GM20000 (cell line): Measurements from ENCODE around the gene CEACAM6.

Experiments used
- DNase-seq: peaks from one replicate; pipeline ENCODE4 v3.0.0; 2012; ENCODE audit warnings: low spot score
- CTCF ChIP-seq: IDR thresholded peaks from 2 replicates; pipeline ENCODE4 v1.5.1; 2012; ENCODE audit warnings: mild to moderate bottlenecking, control low read depth; ENCODE audit errors: extremely low read depth, missing control alignments

Gene CEACAM6

DNA sequence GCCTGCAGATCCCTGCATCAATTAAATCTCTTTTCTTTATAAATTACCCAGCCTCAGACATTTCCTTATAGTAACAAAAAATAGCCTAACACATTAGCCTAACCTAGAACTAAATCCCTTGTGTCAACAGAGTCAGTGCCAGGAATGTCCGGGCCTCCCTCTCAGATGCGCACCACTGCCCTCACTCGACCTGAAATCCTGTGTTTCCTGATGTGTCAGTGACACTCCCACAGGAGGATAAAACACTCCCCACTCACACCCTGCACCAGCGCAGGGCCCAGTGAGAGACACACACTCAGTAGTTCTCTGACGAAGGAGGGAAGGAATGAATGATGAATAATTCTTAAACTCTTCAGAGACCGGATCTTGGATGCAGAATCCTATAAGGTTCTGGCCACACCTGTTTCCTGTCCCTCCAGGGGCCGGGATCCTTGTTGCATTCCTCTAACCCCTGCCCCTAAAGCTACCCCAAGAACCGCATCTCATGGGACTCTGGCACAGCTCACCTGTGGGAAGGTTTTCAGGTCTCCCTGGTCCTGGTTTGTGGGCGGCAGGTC, 44.2 kb downstream of the CEACAM6 start:
- DNase-seq = no peak
- TF ChIP-seq CTCF = no peak

GRCh38 chr19:41801031-41801430, 45.7 kb downstream of the CEACAM6 start:
- no peak for TF ChIP-seq CTCF
- no peak for DNase-seq

DNA sequence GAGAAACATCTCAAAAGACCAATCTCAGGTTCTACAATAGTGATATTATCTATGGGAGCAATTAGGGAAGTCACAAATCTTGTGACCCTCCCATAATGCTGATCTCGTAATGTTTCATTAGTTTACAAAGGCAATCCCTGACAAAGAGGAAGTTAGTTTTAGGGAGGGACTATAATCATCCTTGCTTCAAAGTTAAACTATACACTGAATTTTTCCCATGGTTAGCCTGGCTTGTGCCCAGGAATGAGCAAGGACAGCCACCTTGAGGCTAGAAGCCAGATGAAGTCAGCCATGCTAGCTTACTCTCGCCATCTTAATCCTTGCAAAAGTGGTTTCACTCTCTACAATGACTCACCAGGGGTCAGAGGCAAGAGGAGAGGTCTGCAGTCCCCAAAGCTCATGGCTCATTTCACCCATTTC, 46.5 kb downstream of the CEACAM6 start:
- no peak for DNase-seq
- TF ChIP-seq CTCF = no peak

GRCh38 chr19:41802770-41803169, 47.4 kb downstream of the CEACAM6 start:
- TF ChIP-seq CTCF = no peak
- no peak for DNase-seq

DNA sequence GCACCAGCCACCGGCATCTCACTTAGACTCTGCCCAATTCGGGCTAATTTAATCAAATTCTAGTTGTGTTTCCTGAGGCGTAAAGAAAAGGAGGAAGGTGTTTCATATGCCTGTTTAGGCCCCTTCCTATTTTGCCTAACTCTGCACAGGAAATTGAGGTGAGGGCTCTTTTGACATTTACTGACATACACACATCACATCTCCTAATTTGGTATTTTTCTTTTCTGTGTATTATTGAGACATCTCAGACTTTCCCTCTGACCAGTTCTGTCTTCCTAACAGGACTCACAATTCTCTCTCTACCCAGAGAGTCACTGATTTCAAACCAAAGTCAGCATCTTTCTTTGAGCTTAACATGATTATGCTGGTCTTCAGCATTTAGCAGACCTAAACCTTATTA, 49.0 kb downstream of the CEACAM6 start:
- DNase-seq = no peak
- TF ChIP-seq CTCF = no peak

GRCh38 chr19:41807176-41807575, 51.8 kb downstream of the CEACAM6 start:
- no peak for DNase-seq
- TF ChIP-seq CTCF = no peak

DNA sequence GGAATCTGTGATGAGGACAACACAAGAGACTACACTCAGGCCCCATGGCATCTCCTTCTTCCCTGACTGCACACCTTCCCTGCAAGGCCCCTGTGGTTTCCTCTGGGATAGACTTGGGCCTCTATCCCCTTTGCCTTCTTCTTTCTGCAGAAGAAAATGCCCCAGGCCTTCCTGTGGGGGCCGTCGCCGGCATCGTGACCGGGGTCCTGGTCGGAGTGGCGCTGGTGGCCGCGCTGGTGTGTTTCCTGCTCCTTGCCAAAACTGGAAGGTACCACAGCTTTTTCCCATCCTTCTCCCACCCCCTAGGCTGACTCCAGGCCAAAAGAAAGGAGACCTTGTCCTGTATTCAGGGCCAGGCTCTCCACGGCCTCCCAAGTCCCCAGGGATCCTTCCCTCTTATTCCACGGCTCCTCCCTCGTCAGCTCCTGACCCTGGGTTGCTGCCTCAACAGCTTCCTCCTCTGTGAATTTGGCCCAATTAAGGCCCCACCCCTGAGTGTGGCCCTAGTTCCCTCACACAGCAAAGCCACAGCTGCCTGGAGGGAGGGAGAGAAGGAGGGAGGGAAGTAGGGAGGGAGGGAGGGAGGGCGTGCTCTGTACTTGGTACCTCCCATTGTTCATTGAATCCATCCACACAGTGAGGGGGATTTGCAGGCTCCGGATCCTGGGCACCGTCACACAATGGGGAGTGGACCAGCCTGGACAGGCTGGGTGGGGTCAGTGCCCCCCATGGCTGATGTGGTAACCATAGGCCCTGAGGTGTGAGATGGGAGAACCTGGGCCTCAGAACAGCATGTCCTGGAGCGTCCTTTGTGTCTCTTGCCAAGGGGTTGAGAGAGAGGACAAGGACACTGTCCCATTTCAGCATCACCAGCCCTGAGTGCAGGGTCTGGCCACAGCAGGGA, 53.6 kb downstream of the CEACAM6 start:
- TF ChIP-seq CTCF = no peak

More for the DNA sequence above, 53.6 kb downstream of the CEACAM6 start:
- no peak for DNase-seq
